Right lobe of liver (tissue), 6 donors: ENCODE data around the gene AK2. TPM values are rescaled to one million over a fixed set of nuclear protein-coding genes. Genes with fewer than 3 reads are reported as not detected.

ENCODE experiments used
- ATAC-seq, 4 donors: fragments of 200-7000 bp; cut with Tn5 transposase; one replicate each; pipeline ENCODE4 v1.9.1; 2020; ENCODE audit warnings: mild to moderate bottlenecking in 4 of 4, moderate library complexity in 4 of 4
- DNase-seq, 3 donors: peaks; one replicate each; pipeline ENCODE4 v3.0.0-alpha.2; 2020
- H3K27ac ChIP-seq, 3 donors: fragments of 200-600 bp; one replicate each; pipeline ENCODE4 v1.8.0; 2022
- H3K27me3 ChIP-seq, 2 donors: fragments of 200-600 bp; one replicate each; pipeline ENCODE4 v1.8.0; 2022
- H3K36me3 ChIP-seq, 4 donors: fragments of 200-600 bp; sonication (generic) in 1 of 4; one replicate each; pipeline versions ENCODE4 v1.5.1 to v1.8.0; 2017 to 2022; ENCODE audit warnings: control low read depth in 1 of 4
- H3K4me1 ChIP-seq, 4 donors: fragments of 200-600 bp; sonication (generic) in 1 of 4; one replicate each; pipeline versions ENCODE4 v1.5.1 to v1.8.0; 2017 to 2022; ENCODE audit warnings: control low read depth in 1 of 4
- H3K4me3 ChIP-seq, 3 donors: fragments of 200-600 bp; one replicate each; pipeline ENCODE4 v1.8.0; 2022
- H3K9me3 ChIP-seq, 4 donors: fragments of 200-600 bp; sonication (generic) in 1 of 4; one replicate each; pipeline versions ENCODE4 v1.5.1 to v1.8.0; 2017 to 2022; ENCODE audit warnings: control low read depth in 1 of 4
- CTCF ChIP-seq, 4 donors: fragments of 200-600 bp in 3 of 4; fragments of 450-650 bp in 1 of 4; IDR thresholded peaks; one replicate each; pipeline versions ENCODE4 v1.5.1 to v1.8.0; 2016 to 2022; ENCODE audit warnings: antibody characterized with exemption in 4 of 4, mild to moderate bottlenecking in 2 of 4
- POLR2A ChIP-seq: fragments of 450-650 bp; IDR thresholded peaks from one replicate; pipeline ENCODE4 v1.6.1; 2017; ENCODE audit warnings: antibody characterized with exemption, mild to moderate bottlenecking
- WGBS: methylation state at CpG from one replicate; pipeline ENCODE4 v1.1.6; 2018; ENCODE audit warnings: low coverage, low lambda C conversion rate; ENCODE audit not compliant: insufficient coverage; ENCODE audit errors: missing lambda C conversion rate; 5-methylcytosine and 5-hydroxymethylcytosine counted together
- intact Hi-C, 2 donors: fragments of 100-400 bp; cut with DNase I; formaldehyde crosslinking; loops; one replicate each; pipeline versions ENCODE4 v1.11.2 to v1.14.1; 2022
- total RNA-seq, 6 experiments: library from RNA; depleted of rRNA in 2 of 6; stranded (reverse); fragments of >200 nt in 2 of 6; fragmentation: NEBNext Ultra II Directional in 3 of 6; extraction: Animal tissue kit (Norgen Biotek cat#: 25700) in 3 of 6; gene quantifications; one replicate each; pipeline versions ENCODE4 v1.1.0 to v1.2.4, GENCODE V29; 2016 to 2023
- donor health status: DM: no; HTN: yes; CAD: no.
- donor health status: DM: no; HTN: no; CAD: no.
- donor health status: DM: no; HTN: no; CAD: no.
- donor health status: DM: no; HTN: yes; CAD: no.
- donor health status: DM: no; HTN: yes; CAD: no.

AK2 gene
- total RNA-seq, 6 experiments from 2014 or later = 119 to 301 (median 130) TPM

- Histone ChIP-seq H3K9me3 (no peaks in the 10 kb centered on the region), H3K4me1 (peaks cover 0 to 18% (median 4%) of the 10 kb centered on the region in 4 donors), H3K27me3 (no peaks in the 10 kb centered on the region), H3K36me3 (no peaks in the 10 kb centered on the region), H3K27ac (peak within 1 kb of the TSS; percentile 78 to 92 (median 90)), H3K4me3 (peak within 1 kb of the TSS; percentile 82 to 96 (median 87))
- intact Hi-C loops = no loop called here
- TF ChIP-seq POLR2A (peak; percentile 98), CTCF (IDR thresholded peaks at IDR 0.05) (peak in 3 of 4 donors; percentile 6 to 30 (median 17))
- WGBS = 2% methylated on average over 12 of the region's 83 CpGs
- peak; percentile 97 to 98 (median 97) for DNase-seq
- ATAC-seq = peak; percentile 94 to 98 (median 97)
Observed at GRCh38 chr1:32964461-32965250, 72.0 kb downstream of the AK2 start, which contains the start of gene RNF19B. RNF19B (minus strand) TSS chr1:32964809; CDS start chr1:32964685, 124 bp downstream.

GRCh38 chr1:32963746-32964460 is 72.8 kb downstream of the AK2 start:
- Histone ChIP-seq H3K27me3 (no peaks in the 10 kb centered on the region), H3K36me3 (no peaks in the 10 kb centered on the region), H3K9me3 (no peaks in the 10 kb centered on the region), H3K4me3 (peak overlapping the region; percentile 82 to 96 (median 87)), H3K27ac (peak overlapping the region; percentile 44 to 90 (median 85)), H3K4me1 (peaks cover 0 to 18% (median 4%) of the 10 kb centered on the region in 4 donors)
- DNase-seq (peak; percentile 75 to 82 (median 76)), ATAC-seq (peak; percentile 42 to 53 (median 52))
- intact Hi-C loops = no loop called here
- whole genome bisulfite sequencing = 0% methylated on average over 20 of the region's 78 CpGs
- TF ChIP-seq CTCF (IDR thresholded peaks at IDR 0.05) (peak in 1 of 4 donors; percentile 3), POLR2A (no peak)

- Histone ChIP-seq H3K27me3 (no peaks in the 10 kb centered on the region), H3K9me3 (no peaks in the 10 kb centered on the region), H3K4me3 (peak overlapping the region; percentile 82 to 96 (median 87)), H3K4me1 (peaks cover 0 to 18% (median 4%) of the 10 kb centered on the region in 4 donors), H3K27ac (peak overlapping the region; percentile 17 to 68 (median 55)), H3K36me3 (no peaks in the 10 kb centered on the region)
- DNase-seq (no peak), ATAC-seq (peak in 3 of 4 donors; percentile 18 to 41 (median 19))
- intact Hi-C loops = no loop called here
- WGBS = 10% methylated on average over 6 of the region's 6 CpGs
- TF ChIP-seq POLR2A (no peak), CTCF (IDR thresholded peaks at IDR 0.05) (no peak)
Observed at GRCh38 chr1:32962248-32962896, 74.3 kb downstream of the AK2 start.

GRCh38 chr1:32960819-32961355 is 75.8 kb downstream of the AK2 start:
- intact Hi-C loops = no loop called here
- DNase-seq (no peak), ATAC-seq (no peak)
- Histone ChIP-seq H3K36me3 (no peaks in the 10 kb centered on the region), H3K4me3 (no peak overlapping the region), H3K27me3 (no peaks in the 10 kb centered on the region), H3K4me1 (peaks cover 0 to 18% (median 4%) of the 10 kb centered on the region in 4 donors), H3K27ac (no peak overlapping the region), H3K9me3 (no peaks in the 10 kb centered on the region)
- no peak for TF ChIP-seq POLR2A
- no peak for TF ChIP-seq CTCF (IDR thresholded peaks at IDR 0.05)
- WGBS = 64% methylated on average over 5 of the region's 8 CpGs
